GM18907 (cell line): ENCODE results near the gene NEFH.

Experiments used
- ATAC-seq: cut with Tn5 transposase; IDR thresholded peaks from one replicate; pipeline ENCODE4 v1.9.1; 2021; ENCODE audit warnings: mild to moderate bottlenecking, moderate library complexity; ENCODE audit not compliant: unreplicated experiment

The NEFH gene

DNA sequence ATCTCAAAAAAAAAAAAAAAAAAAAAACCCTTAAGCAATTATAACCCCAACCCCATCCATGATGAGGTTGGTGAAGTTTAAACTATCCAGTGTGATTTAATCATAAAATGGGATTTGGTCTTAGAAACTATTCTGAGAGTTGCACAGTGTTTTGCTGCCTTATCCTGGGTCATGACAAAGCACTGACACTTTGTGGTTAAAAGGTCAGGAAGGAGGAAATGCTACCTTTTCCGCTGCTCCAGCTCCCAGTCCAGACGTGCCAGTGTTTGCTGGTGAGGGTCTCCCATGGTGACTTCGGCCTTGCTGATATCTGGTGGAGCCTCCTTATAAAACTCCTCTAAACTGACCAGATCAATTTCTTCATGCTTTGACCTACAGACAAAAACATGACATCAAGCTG is 59.1 kb downstream of the NEFH start:
- ATAC-seq: no peak
